Neural cell (in vitro differentiated cells): ENCODE data around the gene EHMT1. TPM values are rescaled to one million over a fixed set of nuclear protein-coding genes. Genes with fewer than 3 reads are reported as not detected.

Source experiments
- H2AFZ ChIP-seq: fragments of 200-600, 300-800 bp; sonication (generic), shearing (Covaris generic); 2 replicates; pipeline ENCODE4 v1.6.0; 2014; ENCODE audit warnings: low read depth, mild to moderate bottlenecking, antibody characterized with exemption, low read length, moderate library complexity
- H3F3A ChIP-seq: fragments of 200-600 bp; shearing (Covaris generic); 2 replicates; pipeline ENCODE4 v1.6.1; 2016; ENCODE audit warnings: mild to moderate bottlenecking, moderate library complexity, mixed read lengths, antibody characterized with exemption, low read length; ENCODE audit not compliant: insufficient read depth, poor library complexity, severe bottlenecking
- H3K27ac ChIP-seq: fragments of 200-600, 300-800 bp; sonication (generic), shearing (Covaris generic); 2 replicates; pipeline ENCODE4 v1.5.1; 2014; ENCODE audit warnings: mild to moderate bottlenecking, low read length, moderate library complexity
- H3K27me3 ChIP-seq: fragments of 300-800, 200-600 bp; sonication (generic), shearing (Covaris generic); 2 replicates; pipeline ENCODE4 v1.6.0; 2014; ENCODE audit warnings: mild to moderate bottlenecking, low read depth, low read length, moderate library complexity; ENCODE audit not compliant: insufficient read depth
- H3K36me3 ChIP-seq: fragments of 300-800, 200-600 bp; sonication (generic), shearing (Covaris generic); 2 replicates; pipeline ENCODE4 v1.5.1; 2014; ENCODE audit warnings: mild to moderate bottlenecking, antibody characterized with exemption, low read length, moderate library complexity; ENCODE audit not compliant: insufficient read depth
- H3K4me2 ChIP-seq: fragments of 300-800, 200-600 bp; sonication (generic), shearing (Covaris generic); 2 replicates; pipeline ENCODE4 v1.6.0; 2014; ENCODE audit warnings: mild to moderate bottlenecking, low read length
- H3K4me3 ChIP-seq: fragments of 300-800, 200-600 bp; sonication (generic), shearing (Covaris generic); 2 replicates; pipeline ENCODE4 v1.5.1; 2014; ENCODE audit warnings: mild to moderate bottlenecking, low read length, moderate library complexity
- H3K79me2 ChIP-seq: fragments of 200-600 bp; shearing (Covaris generic); replicated peaks from 2 replicates; pipeline ENCODE4 v1.6.0; 2014; ENCODE audit warnings: mild to moderate bottlenecking, low read length, moderate library complexity; ENCODE audit not compliant: insufficient read depth
- H3K9ac ChIP-seq: fragments of 300-800, 200-600 bp; sonication (generic), shearing (Covaris generic); 2 replicates; pipeline ENCODE4 v1.6.1; 2016; ENCODE audit warnings: mild to moderate bottlenecking, low read length, mixed read lengths
- H3K9me2 ChIP-seq: fragments of 200-600 bp; shearing (Covaris generic); 2 replicates; pipeline ENCODE4 v1.6.1; 2016; ENCODE audit warnings: mild to moderate bottlenecking, low read length, mixed read lengths; ENCODE audit not compliant: insufficient read depth
- H3K9me3 ChIP-seq: fragments of 200-600, 300-800 bp; sonication (generic), shearing (Covaris generic); 2 replicates; pipeline ENCODE4 v1.6.1; 2016; ENCODE audit warnings: mild to moderate bottlenecking, mixed run types, low read length, moderate library complexity, mixed read lengths
- H4K20me1 ChIP-seq: fragments of 200-600 bp; shearing (Covaris generic); 2 replicates; pipeline ENCODE4 v1.6.1; 2016; ENCODE audit warnings: mild to moderate bottlenecking, mixed run types; ENCODE audit not compliant: insufficient read depth
- CTCF ChIP-seq: fragments of 450-650 bp; IDR thresholded peaks from 2 replicates; pipeline ENCODE4 v1.5.1; 2014; ENCODE audit warnings: antibody characterized with exemption, mild to moderate bottlenecking, moderate library complexity; ENCODE audit not compliant: poor library complexity, severe bottlenecking
- EP300 ChIP-seq: fragments of 450-650 bp; conservative IDR thresholded peaks from 2 replicates; pipeline ENCODE4 v1.6.1; 2014; ENCODE audit warnings: antibody characterized with exemption, mild to moderate bottlenecking, moderate library complexity; ENCODE audit not compliant: poor library complexity, severe bottlenecking
- EZH2 ChIP-seq: fragments of 200-600, 300-800 bp; shearing (Covaris generic), sonication (generic); IDR thresholded peaks from 2 replicates; pipeline ENCODE4 v1.6.1; 2014; ENCODE audit warnings: antibody characterized with exemption, low read length, borderline replicate concordance, mild to moderate bottlenecking; ENCODE audit not compliant: insufficient read depth, poor library complexity, severe bottlenecking
- MXI1 ChIP-seq: fragments of 450-650 bp; conservative IDR thresholded peaks from 2 replicates; pipeline ENCODE4 v1.6.1; 2014; ENCODE audit warnings: antibody characterized with exemption, mild to moderate bottlenecking; ENCODE audit not compliant: poor library complexity, severe bottlenecking
- POLR2AphosphoS5 ChIP-seq: IDR thresholded peaks from 2 replicates; pipeline ENCODE4 v1.6.1; 2012
- RAD21 ChIP-seq: fragments of 450-650 bp; conservative IDR thresholded peaks from 2 replicates; pipeline ENCODE4 v1.6.1; 2014; ENCODE audit warnings: antibody characterized with exemption, mild to moderate bottlenecking, moderate library complexity
- SMC3 ChIP-seq: fragments of 450-650 bp; conservative IDR thresholded peaks from 2 replicates; pipeline ENCODE4 v1.6.1; 2014; ENCODE audit warnings: antibody characterized with exemption, mild to moderate bottlenecking, moderate library complexity; ENCODE audit not compliant: poor library complexity
- TAF1 ChIP-seq: IDR thresholded peaks from 2 replicates; pipeline ENCODE4 v1.6.1; 2012; ENCODE audit warnings: low read depth
- polyA plus RNA-seq: library from polyadenylated mRNA; depleted of rRNA; stranded (reverse); fragments of >200 nt; gene quantifications from 2 replicates; pipeline ENCODE4 v1.2.3, GENCODE V29; 2014
- TF ChIP-seq, protein P1 (sequence below): IDR thresholded peaks from 2 replicates; pipeline ENCODE4 v1.6.1; 2012; ENCODE audit warnings: borderline replicate concordance

The EHMT1 gene
- polyA plus RNA-seq, 1 donor from 2014 or later = 53.0 TPM

DNA sequence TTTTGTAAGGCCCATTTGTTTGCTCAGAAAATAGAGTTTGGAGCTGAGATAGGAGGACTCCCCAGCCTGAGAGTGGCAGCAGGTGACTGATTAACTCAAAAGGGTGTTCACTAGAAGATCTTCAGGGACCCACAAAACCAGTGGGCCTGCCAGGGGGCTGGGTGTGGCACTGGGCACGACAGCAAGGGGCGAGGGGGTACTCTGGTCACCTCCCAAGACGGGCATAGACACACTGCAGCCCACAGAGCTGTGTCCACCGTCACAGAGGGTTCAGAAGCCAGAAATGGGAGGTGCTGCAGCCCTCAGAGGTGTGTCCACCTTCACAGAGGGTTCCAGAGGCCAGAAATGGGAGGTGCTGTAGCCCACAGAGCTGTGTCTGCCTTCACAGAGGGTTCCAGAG, 183.2 kb downstream of the EHMT1 start:
- no peaks in the 10 kb centered on the region for H3K9me3 ChIP-seq

DNA sequence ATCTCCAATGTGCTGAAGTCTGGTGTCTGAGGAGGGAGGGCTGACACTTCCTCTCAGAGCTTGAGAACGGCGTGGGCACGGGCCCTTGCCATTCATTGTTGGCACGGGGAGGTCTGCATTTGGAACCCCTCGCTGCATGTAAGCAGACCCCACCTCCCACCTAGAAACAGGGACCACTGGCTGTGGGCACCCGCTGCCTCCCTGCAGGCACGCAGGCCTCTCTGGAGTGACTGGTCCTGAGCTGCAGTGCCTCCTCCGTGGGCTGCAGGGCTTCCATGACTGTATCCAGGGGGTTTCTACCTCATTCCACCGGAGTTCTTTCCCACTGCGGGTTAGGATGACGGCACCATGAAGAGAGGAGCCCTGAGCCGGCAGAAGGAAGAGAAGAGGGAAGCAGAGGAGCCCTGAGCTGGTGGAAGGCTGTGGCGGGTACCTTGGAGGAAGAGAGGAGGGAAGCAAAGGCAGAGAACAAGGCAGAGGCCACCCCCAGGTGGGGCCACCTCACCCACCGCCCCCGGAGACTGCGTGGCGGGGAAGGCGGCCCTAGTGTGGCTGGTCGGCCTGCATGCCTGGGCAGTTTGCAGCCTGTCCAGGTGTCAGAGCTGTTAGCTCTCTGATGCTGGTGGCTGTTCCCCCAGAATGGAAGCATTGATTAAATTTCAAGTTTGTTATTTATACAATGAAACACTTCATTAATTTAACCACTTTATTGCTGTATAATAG, 183.9 kb downstream of the EHMT1 start:
- no peak overlapping the region for H3K4me2 ChIP-seq
- H3K79me2 ChIP-seq = no peaks in the 10 kb centered on the region
- H3K36me3 ChIP-seq = peaks cover 8% of the 10 kb centered on the region
- no peak overlapping the region for H3K9ac ChIP-seq
- no peaks in the 10 kb centered on the region for H4K20me1 ChIP-seq
- no peaks in the 10 kb centered on the region for H3K9me3 ChIP-seq
- H3K27me3 ChIP-seq = no peaks in the 10 kb centered on the region
- H3K27ac ChIP-seq = no peak overlapping the region
- H3K4me3 ChIP-seq = no peak overlapping the region
- H3K9me2 ChIP-seq = no peaks in the 10 kb centered on the region
- TF ChIP-seq POLR2AphosphoS5 = no peak
- no peak for TF ChIP-seq TAF1
- TF ChIP-seq SMC3 = no peak
- no peak for TF ChIP-seq CTCF
- TF ChIP-seq RAD21 = no peak
- TF ChIP-seq EP300 = no peak
- no peak for TF ChIP-seq MXI1
- TF ChIP-seq, protein P1, sequence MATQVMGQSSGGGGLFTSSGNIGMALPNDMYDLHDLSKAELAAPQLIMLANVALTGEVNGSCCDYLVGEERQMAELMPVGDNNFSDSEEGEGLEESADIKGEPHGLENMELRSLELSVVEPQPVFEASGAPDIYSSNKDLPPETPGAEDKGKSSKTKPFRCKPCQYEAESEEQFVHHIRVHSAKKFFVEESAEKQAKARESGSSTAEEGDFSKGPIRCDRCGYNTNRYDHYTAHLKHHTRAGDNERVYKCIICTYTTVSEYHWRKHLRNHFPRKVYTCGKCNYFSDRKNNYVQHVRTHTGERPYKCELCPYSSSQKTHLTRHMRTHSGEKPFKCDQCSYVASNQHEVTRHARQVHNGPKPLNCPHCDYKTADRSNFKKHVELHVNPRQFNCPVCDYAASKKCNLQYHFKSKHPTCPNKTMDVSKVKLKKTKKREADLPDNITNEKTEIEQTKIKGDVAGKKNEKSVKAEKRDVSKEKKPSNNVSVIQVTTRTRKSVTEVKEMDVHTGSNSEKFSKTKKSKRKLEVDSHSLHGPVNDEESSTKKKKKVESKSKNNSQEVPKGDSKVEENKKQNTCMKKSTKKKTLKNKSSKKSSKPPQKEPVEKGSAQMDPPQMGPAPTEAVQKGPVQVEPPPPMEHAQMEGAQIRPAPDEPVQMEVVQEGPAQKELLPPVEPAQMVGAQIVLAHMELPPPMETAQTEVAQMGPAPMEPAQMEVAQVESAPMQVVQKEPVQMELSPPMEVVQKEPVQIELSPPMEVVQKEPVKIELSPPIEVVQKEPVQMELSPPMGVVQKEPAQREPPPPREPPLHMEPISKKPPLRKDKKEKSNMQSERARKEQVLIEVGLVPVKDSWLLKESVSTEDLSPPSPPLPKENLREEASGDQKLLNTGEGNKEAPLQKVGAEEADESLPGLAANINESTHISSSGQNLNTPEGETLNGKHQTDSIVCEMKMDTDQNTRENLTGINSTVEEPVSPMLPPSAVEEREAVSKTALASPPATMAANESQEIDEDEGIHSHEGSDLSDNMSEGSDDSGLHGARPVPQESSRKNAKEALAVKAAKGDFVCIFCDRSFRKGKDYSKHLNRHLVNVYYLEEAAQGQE = no peak
- no peak for TF ChIP-seq EZH2
- H3F3A ChIP-seq = no peaks in the 10 kb centered on the region
- no peak overlapping the region for H2AFZ ChIP-seq

More for the DNA sequence above, 183.2 kb downstream of the EHMT1 start:
- H3K27me3 ChIP-seq = no peaks in the 10 kb centered on the region
- no peak overlapping the region for H3K4me3 ChIP-seq
- no peaks in the 10 kb centered on the region for H3K79me2 ChIP-seq
- TF ChIP-seq RAD21 = no peak
- TF ChIP-seq, protein P1 = no peak
- no peak for TF ChIP-seq POLR2AphosphoS5
- TF ChIP-seq MXI1 = no peak
- no peak overlapping the region for H3K27ac ChIP-seq
- no peaks in the 10 kb centered on the region for H4K20me1 ChIP-seq
- H3K9ac ChIP-seq = no peak overlapping the region
- H3K9me2 ChIP-seq = no peaks in the 10 kb centered on the region
- H3K4me2 ChIP-seq = no peak overlapping the region
- H3F3A ChIP-seq = no peaks in the 10 kb centered on the region
- no peak overlapping the region for H2AFZ ChIP-seq
- peaks cover 8% of the 10 kb centered on the region for H3K36me3 ChIP-seq
